Epithelial cell of prostate (primary cell): Measurements from ENCODE around the gene LDLRAD4.
A peak's percentile ranks its signal among the peaks of the same experiment; 100 is the strongest.

ENCODE experiments used
- DNase-seq: peaks from one replicate; pipeline ENCODE4 v3.0.0-alpha.2; 2011; ENCODE audit warnings: low read depth, low spot score
- H3K27ac ChIP-seq: fragments of 450-650 bp; 2 replicates; pipeline ENCODE4 v1.5.1; 2017; ENCODE audit warnings: mild to moderate bottlenecking

LDLRAD4 gene

DNA sequence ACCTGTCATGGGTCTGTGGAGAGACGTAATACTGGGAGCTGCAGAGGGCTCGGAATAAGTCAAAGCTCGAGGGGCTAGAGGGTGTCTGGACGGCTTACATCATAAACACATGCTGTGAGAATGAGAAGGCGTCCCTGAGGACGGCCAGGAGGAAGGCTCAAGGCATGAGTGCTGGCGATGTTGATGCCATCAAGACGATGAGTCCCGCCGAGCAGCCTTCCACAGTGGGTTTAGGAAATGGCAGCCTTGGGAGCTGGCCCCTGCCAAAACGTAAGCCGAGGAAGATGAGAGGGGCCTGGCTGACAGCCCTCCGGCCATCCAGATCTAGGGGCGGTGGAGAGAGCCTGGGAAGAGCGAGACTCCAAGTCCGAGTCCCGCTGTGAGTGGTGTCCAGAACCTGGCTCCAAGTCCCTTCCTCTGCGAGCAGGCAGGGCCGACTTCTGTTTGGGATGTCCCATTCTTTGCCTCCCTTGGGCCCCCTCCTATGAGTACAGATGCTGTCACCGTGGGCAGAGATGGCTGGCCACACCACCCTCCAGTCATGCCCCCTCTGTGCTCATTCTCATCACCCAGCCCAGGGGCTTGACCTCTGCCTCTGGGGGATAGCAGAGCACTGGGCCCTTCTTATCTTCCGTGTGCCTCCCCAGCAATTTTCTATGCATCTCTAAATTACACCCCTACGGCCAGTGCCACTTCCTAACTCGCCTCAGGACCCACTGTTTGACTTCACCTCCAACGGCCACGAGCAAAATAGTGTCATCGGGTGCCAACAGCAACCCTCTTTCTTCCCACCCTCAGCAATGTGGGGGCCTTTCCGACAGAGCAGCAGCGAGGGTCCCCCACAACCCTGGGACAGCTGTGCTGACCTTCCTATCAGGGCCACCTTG is 332.1 kb downstream of the LDLRAD4 start:
- H3K27ac ChIP-seq = no peak overlapping the region
- no peak for DNase-seq

DNA sequence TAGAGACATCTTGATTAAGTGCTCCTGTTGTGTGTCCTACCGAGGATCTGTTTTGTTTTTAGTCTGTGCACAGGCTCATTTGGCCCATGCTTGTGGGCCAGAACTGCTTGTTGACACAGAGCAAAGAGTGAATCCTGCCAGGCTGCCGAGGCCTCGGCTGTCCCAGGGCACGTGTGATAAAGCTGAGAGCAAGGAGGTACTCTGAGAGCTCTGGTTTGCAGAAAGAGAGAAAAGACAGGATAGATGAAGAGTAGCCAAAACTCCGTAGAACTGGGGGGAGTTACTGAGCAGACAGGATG is 332.7 kb downstream of the LDLRAD4 start:
- H3K27ac ChIP-seq = no peak overlapping the region
- no peak for DNase-seq

DNA sequence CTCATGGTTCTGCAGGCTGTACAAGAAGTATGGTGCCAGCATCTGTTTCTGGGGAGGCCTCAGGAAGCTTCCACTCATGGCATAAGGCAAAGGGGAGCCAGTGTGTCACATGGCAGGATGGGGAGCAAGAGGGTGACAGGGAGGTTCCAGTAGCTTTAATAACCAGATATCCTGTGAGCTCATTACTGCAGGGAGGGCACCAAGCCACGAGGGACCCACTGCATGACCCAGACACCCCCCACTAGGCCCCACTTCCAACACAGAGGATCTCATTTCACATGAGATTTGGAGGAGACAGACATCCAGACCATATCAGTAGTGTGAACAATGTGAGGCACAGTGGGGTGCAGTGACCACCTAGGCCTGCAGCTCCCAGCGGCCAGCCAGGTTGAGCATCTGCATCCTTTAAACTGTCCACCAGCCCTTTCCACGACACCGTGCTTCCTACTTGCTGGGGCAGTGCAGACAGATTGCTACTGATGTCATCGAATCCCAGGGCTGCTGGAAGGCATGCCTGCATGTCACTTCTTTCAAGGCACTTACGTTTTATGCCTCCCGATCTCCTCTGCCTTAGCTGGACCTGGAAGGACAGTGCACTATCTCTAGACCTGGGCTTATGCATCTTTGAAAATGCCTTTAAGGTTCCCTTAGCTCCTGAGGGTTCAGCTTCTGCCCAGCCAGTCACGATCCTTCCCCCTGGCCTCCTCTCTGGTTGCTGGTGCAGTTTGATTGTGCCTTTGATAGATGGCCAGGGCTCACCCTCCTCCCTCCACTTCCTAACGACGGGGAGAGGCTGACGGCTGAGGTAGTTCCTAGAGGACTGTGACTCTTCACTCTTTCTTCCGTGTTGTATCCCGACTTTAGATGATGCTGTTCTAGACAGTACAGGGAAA is 333.5 kb downstream of the LDLRAD4 start:
- no peak overlapping the region for H3K27ac ChIP-seq
- DNase-seq = no peak

DNA sequence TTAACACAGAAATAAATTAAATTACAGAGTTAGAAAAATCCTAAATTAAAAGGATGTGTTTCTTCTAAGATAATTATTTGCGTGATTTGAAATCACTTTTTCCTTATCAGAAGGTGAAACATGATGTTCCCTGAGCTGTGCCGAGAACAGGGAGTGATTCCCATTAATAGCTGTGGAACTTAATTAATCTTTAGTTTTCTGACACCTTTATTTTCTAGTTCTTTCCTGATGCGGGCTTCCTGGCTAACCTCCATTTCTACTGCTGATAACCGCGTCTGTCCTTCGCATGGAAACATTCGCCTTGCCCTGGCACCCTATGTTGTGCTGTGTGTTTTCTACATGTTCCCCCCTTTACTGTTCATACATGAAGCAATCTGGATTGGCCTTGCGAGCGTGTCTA is 334.9 kb downstream of the LDLRAD4 start:
- no peak for DNase-seq
- no peak overlapping the region for H3K27ac ChIP-seq

DNA sequence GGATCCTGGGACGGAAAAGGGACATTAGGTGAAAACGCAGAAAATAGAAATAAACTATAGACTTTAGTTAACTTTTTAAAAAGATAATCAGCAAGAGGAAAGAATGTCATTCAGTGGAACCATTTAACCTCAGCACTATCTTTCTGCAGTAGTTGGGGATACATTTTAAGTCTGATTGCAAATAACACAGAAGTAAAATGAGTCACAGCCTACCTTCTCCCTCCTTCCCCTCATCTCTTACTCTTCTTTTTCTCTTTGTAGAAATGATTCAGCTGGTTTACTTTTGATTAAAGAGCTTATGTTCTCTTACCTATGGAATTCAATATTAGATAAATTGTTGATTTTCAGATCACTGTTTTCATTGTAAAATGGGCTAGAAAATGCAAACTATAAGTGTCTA is 336.6 kb downstream of the LDLRAD4 start:
- no peak for DNase-seq
- no peak overlapping the region for H3K27ac ChIP-seq

DNA sequence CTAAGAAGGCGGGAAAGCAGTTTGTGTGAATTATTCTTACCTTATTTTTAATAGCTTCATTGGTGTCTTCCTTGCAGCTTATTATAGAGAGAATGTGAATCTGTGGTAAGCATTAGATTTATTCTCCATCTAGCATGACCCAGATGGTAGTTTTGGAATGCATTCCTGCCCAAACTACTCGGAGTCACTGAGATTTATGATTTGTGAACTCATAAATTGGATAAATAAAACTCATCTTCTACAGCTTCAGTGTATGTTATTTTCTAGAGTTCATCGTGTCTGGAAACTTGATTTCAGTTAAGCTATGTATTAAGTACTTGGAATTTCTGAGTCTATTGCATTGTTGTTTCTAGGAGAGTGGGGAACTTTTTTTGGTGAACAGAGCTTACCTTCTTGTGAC is 337.3 kb downstream of the LDLRAD4 start:
- DNase-seq = no peak
- no peak overlapping the region for H3K27ac ChIP-seq

DNA sequence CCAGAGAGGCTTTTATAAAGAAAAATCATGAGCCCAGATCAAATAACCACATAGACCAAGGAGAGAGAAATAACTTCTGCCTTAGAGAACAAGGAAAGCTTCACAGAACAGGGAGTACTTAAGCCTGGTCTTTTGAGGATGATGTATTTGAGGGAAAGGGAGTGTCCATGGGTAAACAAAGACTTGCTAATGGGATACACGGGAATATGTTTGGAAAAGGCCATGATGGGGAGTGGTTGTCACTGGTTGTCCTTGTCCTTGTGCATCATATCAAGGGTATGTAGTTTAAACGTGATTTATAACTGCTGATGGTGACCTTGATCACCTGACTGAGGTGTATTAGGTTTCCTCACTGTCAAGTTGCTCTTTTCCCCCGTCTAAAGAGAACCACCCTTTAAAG is 337.9 kb downstream of the LDLRAD4 start:
- DNase-seq = no peak
- no peak overlapping the region for H3K27ac ChIP-seq

DNA sequence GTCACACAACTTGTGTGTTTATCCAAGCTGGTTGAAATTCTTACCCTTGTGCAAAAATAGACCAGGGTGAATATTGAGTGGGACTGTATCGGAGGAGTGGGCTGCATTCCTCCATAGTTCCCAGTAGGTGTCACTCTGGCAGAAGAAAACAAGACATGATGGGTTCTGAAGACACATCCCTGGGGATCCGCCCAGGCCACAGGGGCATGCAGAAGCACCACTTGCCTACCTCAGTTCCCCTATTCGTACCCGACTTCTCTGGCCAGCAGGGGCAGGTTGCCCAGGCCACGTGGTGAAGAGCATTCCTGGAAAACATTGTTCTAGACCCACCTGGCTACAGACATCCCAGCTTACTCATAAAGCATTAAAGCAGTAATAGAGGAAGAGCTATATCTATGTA is 339.6 kb downstream of the LDLRAD4 start:
- no peak for DNase-seq
- no peak overlapping the region for H3K27ac ChIP-seq

DNA sequence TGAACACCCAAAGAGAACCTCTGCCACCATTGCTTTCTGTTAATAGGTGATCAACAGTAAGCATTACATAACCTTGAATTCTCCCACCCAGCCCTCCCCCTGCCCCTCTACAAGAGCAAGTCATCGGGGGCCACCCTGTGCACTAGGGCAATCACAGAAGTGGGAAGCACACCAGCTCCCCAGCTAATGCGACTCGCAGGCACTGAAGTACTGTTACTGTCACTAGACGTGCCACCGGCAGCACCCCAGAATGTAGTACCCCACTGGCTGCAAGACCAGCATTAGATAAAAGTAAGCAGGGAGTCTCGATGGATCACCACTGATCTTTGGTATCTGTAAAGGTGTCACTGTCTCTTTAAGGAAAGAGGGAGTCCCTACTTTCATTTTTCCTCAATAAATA is 340.2 kb downstream of the LDLRAD4 start:
- no peak overlapping the region for H3K27ac ChIP-seq
- no peak for DNase-seq

DNA sequence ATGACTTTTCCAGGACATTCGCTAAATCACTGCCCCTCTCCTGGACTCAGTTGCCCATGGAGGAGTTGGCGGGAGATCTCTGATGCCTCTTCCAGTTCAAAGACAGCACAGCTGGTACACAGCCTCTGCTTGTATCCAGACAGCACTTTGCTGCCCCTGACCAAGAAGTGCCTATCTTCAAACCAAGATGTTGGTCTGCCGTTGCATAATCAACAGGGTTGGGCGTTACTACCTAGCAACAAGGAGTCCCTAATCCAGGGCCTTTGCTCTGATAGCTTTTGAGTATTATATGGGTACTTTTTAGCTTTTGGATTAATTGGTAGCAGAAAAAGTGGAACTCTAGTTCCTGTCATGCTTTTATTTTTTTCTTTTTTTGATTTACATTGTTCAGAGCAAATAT is 341.2 kb downstream of the LDLRAD4 start:
- H3K27ac ChIP-seq = no peak overlapping the region
- no peak for DNase-seq

DNA sequence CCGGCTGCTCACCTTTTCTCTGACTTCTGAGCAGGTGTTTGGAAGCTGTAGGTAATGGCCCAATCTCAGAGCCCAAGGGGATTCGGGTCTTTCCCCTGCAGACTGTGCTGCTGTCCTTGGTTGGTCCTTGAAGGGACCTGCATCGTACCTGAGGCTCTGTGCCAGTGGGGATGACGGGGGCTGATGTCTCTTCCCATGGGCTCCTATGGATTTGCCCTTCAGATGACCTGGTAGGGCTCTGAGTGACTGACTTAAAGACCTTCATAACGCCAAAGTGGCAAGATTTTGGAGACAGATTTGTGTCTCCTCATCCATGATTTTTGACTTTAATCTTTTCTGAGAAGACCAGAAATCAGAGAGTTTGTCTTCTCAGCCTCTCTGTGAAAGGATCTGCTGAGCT is 341.7 kb downstream of the LDLRAD4 start:
- H3K27ac ChIP-seq = no peak overlapping the region
- no peak for DNase-seq

DNA sequence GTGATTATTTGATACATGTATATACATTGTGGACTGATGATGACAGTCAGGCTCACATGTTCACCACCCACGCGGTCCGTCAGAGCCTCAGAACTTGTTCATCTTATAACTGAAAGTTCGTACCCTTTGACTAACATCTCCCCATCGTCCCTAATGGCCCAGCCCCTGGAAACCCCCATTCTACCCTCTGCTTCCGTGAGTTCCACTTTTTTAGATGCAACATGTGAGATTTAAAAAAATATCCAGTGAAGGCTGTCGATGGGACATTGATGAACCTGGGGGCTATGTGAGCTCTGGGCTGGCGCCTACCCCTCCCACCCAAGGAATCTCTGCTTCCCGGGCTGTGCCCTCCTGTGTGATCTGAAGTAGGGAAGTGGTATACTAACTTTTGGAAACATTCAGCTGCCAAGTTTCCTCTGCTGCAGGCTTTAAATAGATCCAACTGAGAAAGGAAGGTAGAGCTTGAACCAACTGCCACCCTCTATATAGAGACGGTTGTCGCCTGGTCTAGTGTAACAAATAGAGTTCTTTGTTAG is 344.0 kb downstream of the LDLRAD4 start:
- no peak for DNase-seq
- no peak overlapping the region for H3K27ac ChIP-seq

DNA sequence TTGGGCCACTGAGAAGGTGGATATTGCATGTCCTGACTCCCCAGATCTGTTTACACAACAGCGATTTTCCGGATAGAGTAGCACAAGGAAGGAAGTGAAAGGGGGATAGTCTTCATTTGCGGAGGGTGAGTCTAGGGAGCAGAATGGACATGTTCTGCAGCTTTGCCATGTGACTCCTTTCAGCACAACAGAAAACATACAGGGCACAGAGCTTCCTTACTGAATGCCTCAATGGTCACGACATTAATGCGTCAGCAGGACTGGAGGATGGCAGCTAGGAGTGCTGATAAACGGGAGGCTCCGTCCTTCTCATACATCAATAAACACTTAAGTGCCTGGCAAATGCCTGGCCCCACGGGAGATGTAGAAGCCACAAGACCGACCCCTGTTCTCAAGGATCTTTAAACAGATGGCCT is 344.8 kb downstream of the LDLRAD4 start:
- no peak overlapping the region for H3K27ac ChIP-seq
- no peak for DNase-seq

DNA sequence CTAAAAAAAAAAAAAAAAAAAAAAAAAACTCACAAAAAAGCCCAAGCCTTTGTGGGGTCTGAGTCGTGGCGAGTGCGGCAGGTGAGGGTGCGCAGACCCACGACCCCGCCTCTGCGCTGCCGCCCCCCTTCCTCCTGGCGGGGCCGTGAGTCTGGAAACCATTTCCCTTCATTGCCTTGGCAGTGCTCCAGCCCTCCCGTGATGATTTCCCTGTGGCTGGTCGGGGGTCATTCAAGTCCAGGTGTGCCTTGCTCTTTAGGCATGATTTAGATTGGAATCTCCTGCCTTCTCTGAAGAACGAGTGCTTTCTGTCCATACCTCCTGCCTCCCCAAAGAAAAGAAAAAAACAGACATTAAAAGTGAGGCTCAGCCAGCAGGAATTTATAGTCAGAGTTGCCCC is 346.0 kb downstream of the LDLRAD4 start:
- no peak for DNase-seq

DNA sequence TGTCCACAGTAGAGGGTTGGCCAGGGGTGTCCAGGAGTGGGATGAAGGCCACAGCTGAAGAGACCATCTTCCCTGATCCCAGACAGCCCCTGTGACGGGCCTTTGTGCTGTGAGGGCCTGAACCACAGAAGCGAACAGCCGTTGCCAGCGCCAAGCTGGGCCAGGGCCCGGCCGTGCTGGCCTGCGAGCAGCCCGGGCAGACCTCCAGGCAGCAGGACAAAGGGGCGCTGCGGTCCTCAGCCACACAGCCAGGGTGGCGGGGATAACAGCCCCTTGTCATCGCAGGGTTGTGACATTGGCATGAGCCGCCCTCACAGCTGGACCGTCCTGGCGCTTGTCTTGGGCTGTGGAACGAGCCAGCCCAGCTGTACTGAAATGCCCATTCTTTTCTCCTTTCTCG is 346.7 kb downstream of the LDLRAD4 start:
- no peak for DNase-seq
- H3K27ac ChIP-seq = no peak overlapping the region

More for the DNA sequence above, 346.0 kb downstream of the LDLRAD4 start:
- H3K27ac ChIP-seq = no peak overlapping the region

DNA sequence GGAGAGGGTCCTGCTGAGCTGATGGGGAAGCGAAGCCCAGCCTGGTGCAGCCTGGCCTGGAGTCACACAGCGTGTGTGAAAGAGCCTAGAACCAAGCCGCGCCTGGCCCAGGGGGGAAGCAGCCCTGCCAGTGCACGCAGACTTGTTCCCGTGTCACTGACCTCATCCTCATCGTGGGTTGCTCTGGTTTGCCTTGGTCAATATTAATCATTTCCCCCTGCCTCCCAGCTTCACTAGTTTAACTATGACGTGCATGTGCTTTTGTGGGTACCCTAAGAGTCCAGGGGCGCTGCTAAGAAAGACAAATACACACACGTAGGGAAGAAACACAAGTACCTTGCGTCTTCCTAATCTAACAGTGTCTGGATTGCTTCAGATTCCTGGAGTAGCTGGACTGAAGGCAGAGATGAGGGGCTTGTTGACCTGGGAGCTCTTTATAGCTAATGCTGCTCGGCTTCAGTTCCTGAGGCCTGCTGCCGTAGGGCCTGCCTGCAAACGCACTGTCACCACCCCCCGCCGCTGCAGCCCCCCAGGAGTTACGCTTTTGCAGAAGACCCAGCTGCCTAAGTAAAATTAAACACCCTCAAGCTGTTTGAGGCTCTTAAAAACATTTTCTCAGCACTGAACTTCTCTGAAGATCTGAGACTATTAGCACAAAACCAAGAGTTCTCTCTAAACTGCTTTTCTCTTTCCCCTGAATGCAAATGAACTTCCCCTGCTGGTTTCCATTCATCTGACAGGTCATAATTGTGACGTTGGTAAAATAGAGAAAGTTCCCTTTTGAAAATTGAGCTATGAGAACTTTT is 348.6 kb downstream of the LDLRAD4 start:
- DNase-seq = no peak
- peak overlapping the region; percentile 66 for H3K27ac ChIP-seq

DNA sequence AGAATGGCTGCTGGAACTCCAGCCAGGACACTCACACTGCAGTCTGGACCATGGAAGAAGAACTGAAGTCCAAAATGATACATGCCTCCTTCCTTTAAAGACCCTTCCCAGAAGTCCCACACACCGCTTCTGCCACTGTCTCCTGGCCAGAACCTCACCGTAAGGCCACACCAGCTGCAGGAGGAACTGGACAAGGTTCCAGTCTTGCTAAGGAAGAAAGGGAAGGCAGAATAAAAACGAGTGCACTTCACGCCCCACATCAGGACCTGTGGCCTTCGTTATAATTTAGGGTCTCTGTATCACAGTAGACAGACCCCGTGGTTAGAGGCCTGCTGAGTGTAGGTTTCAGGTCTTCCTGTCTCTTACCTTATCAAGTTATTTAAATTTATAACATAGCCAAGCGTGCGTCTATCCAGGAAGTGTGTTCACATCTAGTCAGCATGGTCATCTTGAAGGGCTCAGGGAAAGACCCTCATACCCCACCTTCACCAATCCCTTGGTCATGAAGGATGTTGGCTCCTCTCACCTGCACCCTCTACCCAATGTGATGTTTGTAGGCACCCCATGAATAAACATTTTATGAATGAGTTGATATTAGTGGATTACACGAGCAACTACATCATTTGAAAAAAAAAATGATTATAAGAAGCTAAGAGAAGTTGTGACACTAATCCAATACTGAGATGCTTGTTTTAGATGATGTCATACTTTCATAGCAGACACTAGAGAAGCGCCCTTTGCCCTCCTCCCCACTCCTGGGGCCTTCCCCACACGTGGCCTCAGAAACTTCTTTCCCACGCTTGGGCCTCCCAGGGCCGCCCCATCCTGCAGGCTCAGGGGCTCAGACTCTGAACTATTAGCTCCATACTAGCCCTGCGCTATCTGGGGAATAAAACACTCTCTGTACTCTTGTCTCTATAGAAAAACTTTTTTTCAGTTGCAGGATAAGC is 350.2 kb downstream of the LDLRAD4 start:
- peak overlapping the region; percentile 66 for H3K27ac ChIP-seq
- no peak for DNase-seq

DNA sequence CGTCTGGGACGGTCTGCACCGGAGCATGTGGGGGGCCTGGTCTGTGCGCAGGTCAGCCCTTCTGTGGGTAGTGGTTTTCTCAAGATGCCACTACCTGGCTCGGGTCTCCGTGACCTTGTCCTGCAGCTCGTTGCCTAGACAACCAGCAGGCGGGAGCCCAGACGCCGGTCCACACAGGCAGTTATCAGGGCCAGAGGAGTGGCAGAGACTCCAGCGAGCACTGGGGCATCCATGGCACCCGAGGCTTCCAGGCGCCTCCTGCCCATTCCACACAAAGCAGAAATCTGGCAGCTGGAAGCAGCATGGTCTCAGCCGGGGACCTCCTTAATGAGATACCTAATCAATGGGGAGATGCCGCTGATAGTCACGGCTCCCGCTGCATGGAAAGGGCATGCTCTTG is 351.7 kb downstream of the LDLRAD4 start:
- DNase-seq = no peak
- no peak overlapping the region for H3K27ac ChIP-seq

DNA sequence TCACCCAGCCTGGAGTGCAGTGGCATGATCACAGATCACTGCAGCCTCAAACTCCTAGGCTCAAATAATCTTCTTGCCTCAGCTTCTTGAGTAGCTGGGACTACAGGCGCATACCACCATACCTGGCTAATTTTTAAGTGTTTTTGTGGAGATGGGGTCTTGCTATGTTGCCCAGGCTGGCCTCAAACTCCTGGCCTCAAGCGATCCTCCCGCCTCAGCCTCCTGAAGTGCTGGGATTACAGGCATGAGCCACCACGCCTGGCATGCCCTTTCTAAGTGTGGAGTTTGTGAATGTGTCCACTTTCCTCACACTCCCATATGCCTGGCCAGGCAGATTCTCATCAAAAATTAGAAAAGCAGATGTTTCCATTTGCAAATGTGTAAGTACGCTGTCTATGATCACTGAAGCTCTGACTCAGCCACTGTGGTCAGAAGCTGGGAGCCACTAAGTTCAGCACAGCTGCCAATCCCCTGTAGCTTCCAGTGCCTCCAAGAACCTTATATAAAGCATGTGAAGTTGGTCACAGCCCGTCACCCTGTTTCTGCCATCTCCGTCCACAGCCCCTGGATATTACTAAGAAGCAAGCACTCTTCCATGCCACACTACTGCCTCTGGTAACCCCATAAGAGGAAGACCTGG is 352.4 kb downstream of the LDLRAD4 start:
- no peak for DNase-seq
- H3K27ac ChIP-seq = no peak overlapping the region
